ENCODE measurements around the gene STPG4.

The STPG4 gene

GRCh38 chr2:47087051-47087450 lies 68.1 kb downstream of the STPG4 start:
- DNase-seq (ENCODE audit: low read depth), result no peak

GRCh38 chr2:47086571-47086970 lies 68.5 kb downstream of the STPG4 start:
- DNase-seq (ENCODE audit: low read depth), result no peak

DNA sequence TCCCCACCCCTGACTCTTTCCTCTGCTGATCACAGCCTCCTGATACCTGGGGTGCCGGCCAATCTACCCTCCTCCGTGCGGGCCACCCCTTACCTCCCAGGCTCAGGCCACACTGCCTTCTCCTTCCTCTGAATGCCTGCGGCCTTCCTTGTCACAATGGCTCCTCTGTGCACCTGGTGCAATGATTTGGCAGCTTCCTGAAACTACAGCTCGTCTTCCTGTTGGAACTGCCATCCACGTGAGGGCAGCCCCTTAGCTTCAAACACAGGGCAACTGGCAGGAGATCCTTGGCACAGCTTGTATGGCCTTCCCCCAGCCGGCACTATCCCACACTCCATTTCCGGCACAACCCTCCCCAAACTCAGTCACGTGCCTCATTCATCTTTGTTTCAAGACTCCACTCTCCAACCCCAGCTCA lies 69.0 kb downstream of the STPG4 start:
- DNase-seq (ENCODE audit: low read depth), result no peak

DNA sequence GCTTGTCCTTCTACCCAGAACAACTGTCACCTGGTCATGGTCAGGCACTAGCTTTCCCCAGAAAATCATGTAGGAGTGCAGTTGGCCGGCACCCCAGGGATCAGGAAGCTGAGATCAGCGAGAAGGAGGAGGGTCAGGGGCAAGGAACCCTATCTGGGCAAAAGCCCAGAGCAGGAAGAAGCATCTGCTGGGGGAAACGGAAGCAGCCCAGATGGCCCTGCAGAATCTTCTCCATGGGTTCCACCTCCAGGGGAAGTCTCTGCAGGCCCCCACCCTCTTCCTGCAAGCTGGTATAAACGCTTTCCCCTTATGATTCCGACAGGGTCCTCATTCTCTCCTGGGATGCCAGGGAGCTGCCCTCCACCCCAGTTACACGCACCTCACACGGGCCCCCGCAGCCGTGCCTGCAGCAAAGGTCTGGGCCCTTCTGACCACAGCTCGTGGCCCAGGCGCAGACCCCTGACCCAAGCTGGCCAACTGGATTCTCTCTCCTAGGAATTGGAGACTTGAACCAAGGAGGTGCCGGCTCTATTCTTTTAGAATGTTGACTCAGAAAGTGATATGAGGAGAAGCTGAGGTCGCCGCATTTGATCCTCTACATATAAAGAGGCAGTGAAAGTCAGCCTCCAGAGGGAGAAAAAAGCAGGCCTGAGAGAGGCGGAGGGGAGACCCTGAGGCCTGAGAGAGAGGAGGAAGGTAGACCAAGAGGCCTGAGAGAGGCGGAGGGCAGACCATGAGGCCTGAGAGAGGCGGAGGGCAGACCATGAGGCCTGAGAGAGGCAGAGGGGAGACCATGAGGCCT lies 71.0 kb downstream of the STPG4 start:
- no peak for DNase-seq (ENCODE audit: low read depth)

- DNase-seq (ENCODE audit: low read depth), result no peak
These were observed 71.6 kb downstream of the STPG4 start for GRCh38 chr2:47083485-47083884.

DNA sequence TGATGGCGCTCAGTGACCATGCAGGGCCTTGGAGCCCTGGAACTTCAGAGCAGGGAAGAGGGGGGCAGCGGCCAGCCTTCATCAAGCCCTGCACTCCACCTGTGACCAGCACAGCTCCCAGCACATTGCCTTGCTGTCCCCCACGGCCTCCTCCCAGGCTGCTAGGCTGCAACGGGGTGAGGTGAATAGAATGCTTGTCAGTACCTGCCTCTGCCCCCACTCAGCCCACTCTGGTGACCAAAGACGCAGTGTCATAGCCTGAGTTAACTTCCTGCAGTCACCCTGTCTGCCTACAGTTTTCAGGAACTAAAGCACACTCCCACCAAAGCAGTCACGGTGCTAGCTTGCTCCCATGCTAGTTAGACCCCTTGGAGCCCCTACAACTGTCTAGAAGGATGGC lies 72.1 kb downstream of the STPG4 start:
- DNase-seq (ENCODE audit: low read depth), result no peak

DNA sequence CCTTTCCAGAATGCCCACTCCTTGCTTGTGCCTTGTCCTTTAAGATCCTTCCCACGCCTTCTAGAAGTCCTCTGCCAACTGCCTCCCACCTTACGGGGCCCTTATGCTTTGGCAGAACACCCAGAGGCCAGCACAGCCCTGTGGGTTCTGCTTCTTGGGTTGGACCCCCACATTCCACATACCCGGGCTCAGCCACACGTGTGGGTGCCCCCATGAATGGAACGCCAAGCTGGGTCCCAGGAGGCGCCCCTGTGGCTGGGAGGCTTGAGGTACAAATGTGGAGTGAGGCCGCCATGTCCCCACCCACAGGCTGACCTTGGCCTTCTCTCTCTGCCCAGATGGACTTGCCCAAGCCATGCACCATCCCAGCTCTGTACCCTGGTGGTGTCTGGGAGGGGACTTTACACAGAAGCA lies 74.2 kb downstream of the STPG4 start:
- DNase-seq (ENCODE audit: low read depth), result no peak

DNA sequence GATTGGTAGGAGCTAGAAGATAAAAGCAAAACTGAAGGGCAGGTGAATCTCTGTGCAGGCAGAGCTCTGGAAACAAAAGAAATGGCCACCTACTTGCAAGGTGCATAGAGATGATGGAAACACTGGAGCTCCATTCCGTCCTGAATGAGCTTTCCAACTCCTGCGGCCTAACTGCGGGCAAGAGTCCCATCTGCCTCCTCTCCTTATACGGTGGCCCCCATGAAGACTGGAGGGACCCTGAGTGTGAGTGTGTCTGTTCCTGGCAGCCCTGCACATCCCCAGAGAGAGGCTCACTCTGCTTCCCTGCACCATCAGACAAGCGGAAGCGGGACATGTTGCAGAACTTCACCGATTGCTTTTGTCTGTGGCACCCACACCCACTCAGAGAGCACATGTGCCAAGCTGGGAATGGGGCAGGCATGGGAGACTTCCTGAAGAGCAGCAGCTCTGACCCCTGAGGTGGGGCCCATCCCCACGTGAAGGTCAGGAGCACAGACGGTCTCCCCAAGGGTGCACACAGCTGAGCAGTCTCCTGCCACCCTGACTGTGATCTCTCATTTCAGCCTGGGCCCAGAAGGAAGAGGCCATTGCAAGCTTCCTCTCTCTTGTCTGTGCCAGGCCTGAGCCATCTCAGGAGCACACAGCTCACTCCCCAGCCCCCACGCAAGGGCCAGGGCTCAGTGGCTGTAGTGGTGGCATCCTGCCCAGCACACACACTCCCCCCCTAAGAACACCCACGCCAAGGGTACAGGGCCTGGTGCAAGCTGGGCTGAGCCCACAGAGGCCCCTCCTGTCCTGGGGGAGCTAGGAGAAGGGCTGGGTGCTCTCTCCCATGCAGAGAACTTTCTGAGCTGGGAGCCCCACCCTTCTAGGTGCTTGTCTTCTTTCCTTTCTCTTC lies 75.3 kb downstream of the STPG4 start:
- DNase-seq (ENCODE audit: low read depth), result no peak

GRCh38 chr2:47078541-47079482 lies 76.3 kb downstream of the STPG4 start:
- no peak for DNase-seq (ENCODE audit: low read depth)

DNA sequence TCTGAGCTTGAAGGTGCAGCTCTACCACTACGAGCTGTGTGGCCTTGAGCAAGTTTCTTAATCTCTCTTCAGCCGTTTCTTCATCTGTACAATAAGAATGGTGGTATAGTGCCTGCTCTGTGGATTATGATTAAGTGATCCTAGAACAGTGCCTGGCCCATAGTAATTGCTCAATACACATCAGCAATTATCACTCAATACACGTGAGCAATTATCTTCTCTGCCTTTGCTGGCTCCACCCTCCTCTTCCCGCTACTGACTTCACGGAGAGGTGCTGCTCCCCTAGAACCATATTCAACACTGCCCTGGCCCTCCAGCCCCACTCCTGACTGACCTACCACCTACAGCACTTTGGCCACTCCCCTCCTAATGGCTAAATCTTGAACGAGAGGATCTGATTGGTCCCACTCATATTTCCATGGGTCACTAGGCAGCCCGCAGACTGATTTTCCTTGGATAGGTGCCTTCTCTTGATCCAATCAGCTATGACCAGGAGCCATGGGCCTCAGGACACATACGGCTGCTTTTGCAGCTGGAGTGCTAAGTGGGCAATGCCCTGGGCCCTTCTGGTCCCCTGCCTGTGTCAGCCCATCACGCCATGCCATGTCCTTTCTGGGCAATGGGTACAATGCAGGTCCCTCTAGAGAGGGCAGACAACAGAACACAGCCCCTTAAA lies 77.5 kb downstream of the STPG4 start:
- no peak for DNase-seq (ENCODE audit: low read depth)

DNA sequence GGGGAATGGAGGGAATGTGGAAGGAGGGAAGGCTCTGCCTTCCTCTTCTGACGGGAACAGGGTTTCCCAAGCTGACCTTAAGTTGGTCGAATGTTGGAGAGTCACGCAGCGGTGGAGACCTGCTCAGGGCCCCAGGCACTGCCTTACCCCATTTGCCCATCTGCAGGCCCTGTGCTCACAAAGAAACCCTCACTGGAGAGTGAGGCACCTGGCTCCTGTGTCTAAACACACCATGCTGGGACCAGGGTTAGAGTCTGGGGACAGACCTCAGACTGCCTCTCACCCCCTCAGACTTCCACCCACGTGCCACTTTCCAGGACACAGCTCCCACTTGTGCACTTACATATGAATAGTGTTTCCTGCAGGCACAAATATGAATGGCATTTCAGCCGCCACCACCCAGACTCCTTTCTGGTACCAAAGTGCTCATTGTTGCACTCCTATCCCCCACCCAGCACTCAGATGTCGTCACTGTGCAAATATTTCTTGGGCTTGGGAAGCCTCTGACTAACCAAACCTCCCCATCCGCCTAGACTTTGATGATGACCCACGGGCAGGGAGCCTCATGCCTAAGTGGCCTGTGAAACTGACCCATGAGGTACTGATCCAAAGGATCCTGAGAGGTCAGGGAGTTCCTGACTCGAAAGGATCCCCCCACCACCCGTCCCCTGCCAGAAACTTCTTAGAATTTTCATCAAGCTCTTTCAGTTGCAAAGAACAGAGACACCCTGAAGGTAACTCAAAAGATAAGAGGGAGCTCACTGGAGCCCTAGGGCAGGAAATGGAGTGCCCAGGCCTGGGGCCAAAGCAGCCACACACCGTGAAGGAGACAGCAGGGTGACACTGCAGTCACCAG lies 78.3 kb downstream of the STPG4 start:
- peak; percentile 98 for DNase-seq (ENCODE audit: low read depth)

DNA sequence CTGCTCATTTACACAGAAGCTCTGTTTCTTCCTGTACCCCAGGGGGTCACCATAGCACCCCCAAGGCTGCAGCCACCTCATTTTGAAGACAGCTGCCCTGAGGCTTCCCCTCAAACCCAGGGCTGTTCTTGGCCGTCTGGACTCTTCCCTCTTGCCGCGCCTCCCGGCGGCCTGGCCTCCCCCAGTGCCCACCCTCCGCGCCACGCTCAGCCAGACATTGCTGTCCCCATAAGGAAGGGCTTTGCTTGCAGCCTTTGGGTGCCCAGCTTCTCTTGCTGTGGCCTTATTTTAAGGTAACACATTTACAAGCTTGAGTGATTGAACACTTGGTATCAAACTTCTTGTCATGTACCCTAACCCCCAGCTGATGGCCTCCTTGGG lies 79.0 kb downstream of the STPG4 start:
- DNase-seq (ENCODE audit: low read depth), result no peak

- no peak for DNase-seq (ENCODE audit: low read depth)
These were observed 79.6 kb downstream of the STPG4 start for GRCh38 chr2:47075361-47076125.

DNA sequence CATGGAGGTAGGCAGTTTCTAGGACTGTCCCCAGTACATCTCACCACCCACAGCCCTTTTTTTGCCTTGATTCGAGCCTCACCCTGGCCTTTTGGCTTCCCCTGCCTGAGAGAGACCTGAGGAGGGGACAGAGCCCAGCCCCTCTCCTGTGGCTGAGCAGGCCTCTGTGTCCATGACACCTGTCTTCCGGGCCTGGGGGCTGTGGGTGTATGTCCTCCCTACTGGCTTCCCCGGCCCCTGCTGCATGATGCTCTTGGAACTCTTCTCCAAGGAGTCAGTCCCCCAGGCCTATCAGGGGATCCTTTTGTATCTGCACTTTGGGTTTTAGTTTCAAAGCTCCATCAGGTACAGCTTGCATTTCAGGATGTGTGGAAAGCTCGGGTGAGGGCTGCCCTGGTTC lies 80.4 kb downstream of the STPG4 start:
- DNase-seq (ENCODE audit: low read depth), result no peak

GRCh38 chr2:47073641-47074040 lies 81.5 kb downstream of the STPG4 start:
- DNase-seq (ENCODE audit: low read depth), result no peak

DNA sequence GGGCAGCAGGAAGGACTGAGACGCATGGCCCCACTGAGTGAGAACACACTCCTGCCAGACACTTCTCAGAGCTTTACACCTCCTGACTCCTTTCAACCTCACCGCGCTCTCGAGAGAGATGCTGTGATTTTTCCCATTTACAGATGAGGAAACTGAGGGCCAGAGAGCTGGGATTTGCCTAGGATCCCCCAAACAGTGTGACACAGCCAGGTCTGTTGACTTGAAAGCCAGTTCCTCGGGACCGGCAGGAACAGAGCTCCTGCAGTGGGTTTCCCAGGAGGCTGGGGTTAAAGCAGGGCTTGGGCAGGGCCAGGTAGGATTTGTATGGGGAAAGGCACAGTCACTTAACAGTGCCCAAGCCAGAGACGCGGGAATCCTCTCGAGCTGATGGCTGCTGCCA lies 81.9 kb downstream of the STPG4 start:
- DNase-seq (ENCODE audit: low read depth), result no peak

DNA sequence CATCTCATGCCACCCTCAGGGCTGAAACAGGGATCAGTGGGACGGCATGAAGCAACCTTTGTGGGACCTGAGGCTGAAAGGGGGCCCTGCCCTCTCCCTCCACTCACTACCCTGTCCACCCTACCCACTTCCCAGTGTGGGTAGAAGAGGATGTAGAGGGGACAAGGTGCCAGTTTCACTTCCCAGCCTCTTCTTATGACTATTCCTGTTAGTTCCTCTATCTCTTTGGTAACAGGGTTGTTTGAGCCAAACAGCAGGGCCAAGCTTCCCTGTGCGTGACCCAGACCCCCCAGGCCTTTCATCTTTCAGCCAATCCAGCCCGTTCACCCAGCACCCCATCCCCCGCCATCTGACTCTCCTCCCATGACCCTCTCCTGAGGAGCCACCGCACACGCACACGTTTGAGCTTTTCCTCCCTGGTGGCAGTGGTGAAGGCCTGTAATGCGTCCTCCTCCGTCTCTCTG lies 82.3 kb downstream of the STPG4 start:
- no peak for DNase-seq (ENCODE audit: low read depth)

GRCh38 chr2:47072018-47072691 lies 83.0 kb downstream of the STPG4 start:
- peak; percentile 95 for DNase-seq (ENCODE audit: low read depth)
